ENCODE data around the gene DLEU7. TPM values are rescaled to one million over a fixed set of nuclear protein-coding genes. Genes with fewer than 3 reads are reported as not detected.

The DLEU7 gene
- total RNA-seq, 3 donors from 2014 or later (not counting 1 experiment from before 2014, with no cell fraction given) = 0.20 TPM; not detected in 2

DNA sequence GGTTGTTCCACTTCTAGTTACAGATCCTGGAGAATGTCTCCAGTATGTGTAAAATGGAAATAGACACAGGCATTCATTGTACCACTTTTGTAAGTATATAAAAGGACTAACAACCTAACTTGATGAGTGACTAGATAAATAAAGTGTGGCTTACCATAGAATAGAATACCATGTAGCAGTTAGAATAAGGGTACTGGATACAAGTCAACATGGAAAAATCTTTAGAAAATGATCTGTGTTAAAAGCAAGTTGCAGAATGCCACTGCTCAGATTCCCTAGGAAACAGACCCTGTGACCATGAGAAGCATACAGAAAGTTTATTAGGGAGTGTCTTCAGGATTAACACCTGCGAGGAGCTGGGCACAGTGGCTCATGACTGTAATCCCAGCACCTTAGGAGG lies 40.2 kb upstream of the DLEU7 start:
- TF ChIP-seq, protein P1, sequence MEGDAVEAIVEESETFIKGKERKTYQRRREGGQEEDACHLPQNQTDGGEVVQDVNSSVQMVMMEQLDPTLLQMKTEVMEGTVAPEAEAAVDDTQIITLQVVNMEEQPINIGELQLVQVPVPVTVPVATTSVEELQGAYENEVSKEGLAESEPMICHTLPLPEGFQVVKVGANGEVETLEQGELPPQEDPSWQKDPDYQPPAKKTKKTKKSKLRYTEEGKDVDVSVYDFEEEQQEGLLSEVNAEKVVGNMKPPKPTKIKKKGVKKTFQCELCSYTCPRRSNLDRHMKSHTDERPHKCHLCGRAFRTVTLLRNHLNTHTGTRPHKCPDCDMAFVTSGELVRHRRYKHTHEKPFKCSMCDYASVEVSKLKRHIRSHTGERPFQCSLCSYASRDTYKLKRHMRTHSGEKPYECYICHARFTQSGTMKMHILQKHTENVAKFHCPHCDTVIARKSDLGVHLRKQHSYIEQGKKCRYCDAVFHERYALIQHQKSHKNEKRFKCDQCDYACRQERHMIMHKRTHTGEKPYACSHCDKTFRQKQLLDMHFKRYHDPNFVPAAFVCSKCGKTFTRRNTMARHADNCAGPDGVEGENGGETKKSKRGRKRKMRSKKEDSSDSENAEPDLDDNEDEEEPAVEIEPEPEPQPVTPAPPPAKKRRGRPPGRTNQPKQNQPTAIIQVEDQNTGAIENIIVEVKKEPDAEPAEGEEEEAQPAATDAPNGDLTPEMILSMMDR (IDR thresholded peaks at IDR 0.05) = no peak
- H3K27ac Mint-ChIP-seq = no peak overlapping the region
- no peak overlapping the region for H3K4me3 ChIP-seq (ENCODE audit: low read length)

DNA sequence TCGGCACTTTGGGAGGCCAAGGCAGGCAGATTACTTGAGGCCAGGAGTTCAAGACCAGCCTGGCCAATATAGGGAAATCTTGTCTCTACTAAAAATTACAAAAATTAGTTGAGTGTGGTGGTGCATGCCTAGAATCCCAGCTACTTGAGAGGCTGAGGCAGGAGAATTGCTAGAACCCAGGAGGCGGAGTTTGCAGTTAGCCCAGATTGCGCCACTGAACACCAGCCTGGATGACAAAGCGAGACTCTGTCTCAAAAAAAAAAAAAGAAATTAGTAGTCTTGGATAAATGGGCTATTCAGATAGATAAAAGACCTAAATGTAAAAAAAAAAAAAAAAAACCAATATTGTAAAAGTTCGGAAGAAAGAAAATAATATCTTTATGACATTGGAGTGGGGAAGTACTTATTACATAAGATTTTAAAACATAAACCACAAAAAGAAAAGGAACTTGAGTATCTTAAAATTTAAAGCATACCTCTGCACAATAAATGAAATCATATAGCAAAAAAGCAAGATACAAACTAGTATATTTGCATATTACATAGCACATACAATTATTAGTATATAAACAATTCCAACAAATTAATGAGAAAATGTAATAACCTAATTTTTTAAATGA lies 39.4 kb upstream of the DLEU7 start:
- Mint-ChIP-seq H3K36me3 (no peaks in the 10 kb centered on the region), H3K27me3 (ENCODE audit: low read depth in 2 of 2) (peaks cover 14 to 21% of the 10 kb centered on the region in 2 donors), H3K4me3 (no peak overlapping the region), H3K9me3 (no peaks in the 10 kb centered on the region), H3K4me1 (no peaks in the 10 kb centered on the region), H3K27ac (no peak overlapping the region)
- TF ChIP-seq, protein P1 (IDR thresholded peaks at IDR 0.05) = no peak
- no peaks in the 10 kb centered on the region for H3K36me3 ChIP-seq (ENCODE audit: control insufficient read depth, insufficient read depth, low read length)
- 98% methylated on average over 3 of the region's 5 CpGs for WGBS (ENCODE audit: insufficient coverage)
- H3K27me3 ChIP-seq (ENCODE audit: control insufficient read depth, insufficient read depth, low read length) = no peaks in the 10 kb centered on the region
- DNase-seq (no peak), ATAC-seq (no peak)
- H3K4me1 ChIP-seq (ENCODE audit: control insufficient read depth, insufficient read depth, low read length) = no peaks in the 10 kb centered on the region
- H3K27ac ChIP-seq (ENCODE audit: low read length) = no peak overlapping the region
- intact Hi-C loops (cut with micrococcal nuclease) = no loop called here
- no peaks in the 10 kb centered on the region for H3K9me3 ChIP-seq (ENCODE audit: control insufficient read depth, insufficient read depth, low read length)
- no peak overlapping the region for H3K4me3 ChIP-seq (ENCODE audit: low read length)

More for the DNA sequence above, 40.2 kb upstream of the DLEU7 start:
- H3K27ac ChIP-seq (ENCODE audit: low read length) = no peak overlapping the region
- Mint-ChIP-seq H3K9me3 (no peaks in the 10 kb centered on the region), H3K4me1 (no peaks in the 10 kb centered on the region), H3K36me3 (no peaks in the 10 kb centered on the region), H3K4me3 (no peak overlapping the region), H3K27me3 (ENCODE audit: low read depth in 2 of 2) (peaks cover 11 to 22% of the 10 kb centered on the region in 2 donors)
- no peaks in the 10 kb centered on the region for H3K4me1 ChIP-seq (ENCODE audit: control insufficient read depth, insufficient read depth, low read length)
- DNase-seq (no peak), ATAC-seq (no peak)
- intact Hi-C loops (cut with micrococcal nuclease) = no loop called here
- H3K9me3 ChIP-seq (ENCODE audit: control insufficient read depth, insufficient read depth, low read length) = no peaks in the 10 kb centered on the region
- no peaks in the 10 kb centered on the region for H3K27me3 ChIP-seq (ENCODE audit: control insufficient read depth, insufficient read depth, low read length)
- WGBS (ENCODE audit: insufficient coverage) = 44% methylated on average over 1 of the region's 1 CpG
- no peaks in the 10 kb centered on the region for H3K36me3 ChIP-seq (ENCODE audit: control insufficient read depth, insufficient read depth, low read length)

DNA sequence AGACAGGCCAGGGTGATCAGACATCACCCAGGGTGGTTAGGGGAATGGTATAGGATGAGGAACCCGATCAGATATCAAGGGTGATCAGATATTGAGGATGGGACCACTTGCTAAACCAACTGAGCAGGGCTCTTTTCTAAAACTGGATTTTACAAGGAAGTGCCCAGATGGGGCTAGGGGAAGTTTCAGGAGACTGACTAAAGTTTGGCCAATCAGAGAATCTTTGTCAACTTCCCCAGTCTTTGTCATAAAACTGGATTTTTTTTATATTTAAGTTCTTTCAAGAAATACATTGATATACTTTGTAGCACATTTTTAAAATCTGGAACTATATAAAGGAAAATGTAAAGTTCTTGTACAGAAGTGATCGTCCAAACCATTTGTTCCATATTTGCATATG lies 30.5 kb upstream of the DLEU7 start:
- Histone ChIP-seq H3K4me1 (ENCODE audit: control insufficient read depth, insufficient read depth, low read length) (no peaks in the 10 kb centered on the region), H3K36me3 (ENCODE audit: control insufficient read depth, insufficient read depth, low read length) (no peaks in the 10 kb centered on the region), H3K27me3 (ENCODE audit: control insufficient read depth, insufficient read depth, low read length) (no peaks in the 10 kb centered on the region), H3K4me3 (ENCODE audit: low read length) (no peak overlapping the region), H3K27ac (ENCODE audit: low read length) (no peak overlapping the region), H3K9me3 (ENCODE audit: control insufficient read depth, insufficient read depth, low read length) (no peaks in the 10 kb centered on the region)
- Mint-ChIP-seq H3K27ac (no peak overlapping the region), H3K4me1 (no peaks in the 10 kb centered on the region), H3K36me3 (no peaks in the 10 kb centered on the region), H3K4me3 (no peak overlapping the region), H3K9me3 (no peaks in the 10 kb centered on the region), H3K27me3 (ENCODE audit: low read depth in 2 of 2) (peaks cover 7 to 14% of the 10 kb centered on the region in 2 donors)
- intact Hi-C loops (cut with micrococcal nuclease) = no loop called here
- 76% methylated on average over 1 of the region's 2 CpGs for WGBS (ENCODE audit: insufficient coverage)
- ATAC-seq (no peak), DNase-seq (no peak)
- TF ChIP-seq, protein P1 (IDR thresholded peaks at IDR 0.05) = no peak

DNA sequence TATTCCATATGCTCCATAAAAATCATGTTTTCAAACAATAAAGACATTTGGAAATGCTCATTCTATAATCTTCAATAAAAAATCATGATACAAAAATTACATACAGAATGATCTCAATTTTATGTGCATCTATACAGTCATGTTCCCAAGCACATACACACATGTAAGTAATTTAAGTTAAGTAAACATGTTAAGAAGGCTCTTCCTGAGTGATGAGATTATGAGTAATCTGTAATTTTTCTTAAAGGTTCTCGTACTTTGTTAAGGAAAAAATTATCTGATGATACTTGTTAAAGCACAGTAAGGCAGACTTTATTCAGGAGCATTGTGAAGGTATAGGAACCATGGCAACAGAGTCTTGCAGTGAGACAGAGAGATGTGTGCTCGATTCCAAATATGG lies 30.0 kb upstream of the DLEU7 start:
- TF ChIP-seq, protein P1 (IDR thresholded peaks at IDR 0.05) = no peak
- DNase-seq (no peak), ATAC-seq (no peak)
- H3K9me3 ChIP-seq (ENCODE audit: control insufficient read depth, insufficient read depth, low read length) = no peaks in the 10 kb centered on the region
- WGBS (ENCODE audit: insufficient coverage) = 88% methylated on average over 2 of the region's 2 CpGs
- H3K4me1 ChIP-seq (ENCODE audit: control insufficient read depth, insufficient read depth, low read length) = no peaks in the 10 kb centered on the region
- no peaks in the 10 kb centered on the region for H3K9me3 Mint-ChIP-seq
- no peaks in the 10 kb centered on the region for H3K36me3 Mint-ChIP-seq
- no peak overlapping the region for H3K4me3 ChIP-seq (ENCODE audit: low read length)
- no peak overlapping the region for H3K27ac ChIP-seq (ENCODE audit: low read length)
- intact Hi-C loops (cut with micrococcal nuclease) = no loop called here
- H3K4me1 Mint-ChIP-seq = no peaks in the 10 kb centered on the region
- H3K27me3 Mint-ChIP-seq (ENCODE audit: low read depth in 2 of 2) = peaks cover 9 to 18% of the 10 kb centered on the region in 2 donors
- no peak overlapping the region for H3K4me3 Mint-ChIP-seq
- H3K36me3 ChIP-seq (ENCODE audit: control insufficient read depth, insufficient read depth, low read length) = no peaks in the 10 kb centered on the region
- no peak overlapping the region for H3K27ac Mint-ChIP-seq
- H3K27me3 ChIP-seq (ENCODE audit: control insufficient read depth, insufficient read depth, low read length) = no peaks in the 10 kb centered on the region

Measured in natural killer cell (primary cell).